Measurements from ENCODE around the gene LCNL1.
"Not testable (repeated sequence)": the region's sequence is repeated elsewhere in the genome, so short reads cannot be mapped to it uniquely, and the experiment has no call there.

The LCNL1 gene

DNA sequence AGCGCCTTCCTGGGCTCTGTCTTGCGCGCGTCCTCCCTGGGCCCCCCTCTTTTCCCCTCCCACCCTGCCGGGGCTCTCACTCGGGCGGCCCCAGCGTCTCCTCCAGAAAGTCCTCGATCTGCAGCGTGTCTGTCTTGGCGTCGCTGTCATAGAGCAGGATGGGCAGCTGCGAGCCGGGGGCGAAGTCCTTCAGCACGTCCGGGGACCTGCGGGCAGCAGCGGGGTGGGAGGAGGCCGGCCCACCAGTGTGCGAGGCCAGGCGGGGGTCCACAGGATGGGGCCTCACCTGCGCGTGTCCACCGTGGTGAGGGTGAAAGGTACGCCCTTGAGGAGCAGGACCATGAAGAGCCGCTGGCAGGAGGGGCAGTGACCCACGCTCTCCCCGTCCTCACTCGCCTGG is 12.6 kb downstream of the LCNL1 start:
- DNase-seq: no peak

- no peak for DNase-seq
Measured at GRCh38 chr9:136995772-136996311, 13.0 kb downstream of the LCNL1 start.

- DNase-seq: no peak
Measured at GRCh38 chr9:136996361-136997292, 13.8 kb downstream of the LCNL1 start, which contains the start of gene CLIC3. Gene CLIC3 (minus strand): TSS chr9:136996568. CDS start chr9:136996543, 25 bp downstream.

- DNase-seq: no peak
Measured at GRCh38 chr9:136997371-136997770, 14.6 kb downstream of the LCNL1 start.

GRCh38 chr9:136997830-136998234 is 15.0 kb downstream of the LCNL1 start:
- DNase-seq: no peak

DNA sequence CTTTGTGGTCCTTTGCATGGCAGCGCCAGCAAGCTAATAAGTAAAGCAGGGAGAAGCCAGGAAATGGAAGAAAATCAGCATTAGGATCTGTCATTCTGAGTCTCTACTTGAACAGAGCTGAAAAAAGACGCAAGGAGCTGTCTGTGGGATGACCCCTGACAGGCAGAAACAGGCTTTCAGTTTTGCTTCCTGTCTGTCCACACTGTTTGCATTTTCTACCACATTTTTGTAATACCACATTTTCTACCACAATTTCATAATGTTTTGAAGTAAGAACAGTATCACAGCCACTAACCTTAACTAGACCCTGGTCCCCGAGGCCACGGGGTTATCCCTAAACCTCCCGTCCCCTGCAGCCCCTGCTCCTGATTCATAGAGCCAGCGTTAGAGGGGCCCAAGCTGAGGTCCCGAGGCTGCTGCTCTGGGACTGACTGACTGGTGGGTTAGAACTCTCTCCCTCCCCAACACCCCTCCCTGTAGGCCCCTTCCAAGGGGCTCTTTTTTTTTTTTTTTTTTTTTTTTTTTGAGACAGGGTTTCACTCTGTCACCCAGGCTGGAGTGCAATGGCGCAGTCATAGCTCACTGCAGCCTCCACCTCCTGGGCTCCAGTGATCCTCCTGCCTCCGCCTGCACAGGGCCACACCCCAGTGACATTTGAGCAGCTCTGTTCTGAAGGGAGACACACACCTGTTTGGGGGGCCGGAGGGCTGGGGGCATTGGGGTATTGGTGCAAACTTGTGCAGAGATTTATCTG is 17.6 kb downstream of the LCNL1 start:
- peak; percentile 56 for DNase-seq

GRCh38 chr9:137001857-137002645 is 19.3 kb downstream of the LCNL1 start:
- DNase-seq: no peak

DNA sequence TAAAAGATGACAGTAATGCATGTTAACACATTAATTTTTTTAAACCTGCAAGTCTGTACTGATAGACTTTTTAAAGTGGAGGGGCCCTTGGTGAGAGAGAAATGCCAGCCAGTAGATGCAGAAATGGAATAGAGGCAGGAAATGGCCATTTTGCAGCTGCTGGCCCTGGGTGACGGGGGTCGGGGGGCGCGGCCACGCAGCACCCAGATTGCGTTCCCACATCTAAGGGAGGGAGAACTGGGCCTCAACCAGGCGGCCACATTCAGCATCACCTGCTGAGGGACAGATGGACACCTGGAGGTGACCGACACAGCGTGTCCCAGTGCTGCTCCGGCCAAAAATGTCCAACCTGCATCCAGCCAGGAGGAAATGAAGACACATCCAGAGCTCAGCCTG is 19.9 kb downstream of the LCNL1 start:
- DNase-seq: no peak

DNA sequence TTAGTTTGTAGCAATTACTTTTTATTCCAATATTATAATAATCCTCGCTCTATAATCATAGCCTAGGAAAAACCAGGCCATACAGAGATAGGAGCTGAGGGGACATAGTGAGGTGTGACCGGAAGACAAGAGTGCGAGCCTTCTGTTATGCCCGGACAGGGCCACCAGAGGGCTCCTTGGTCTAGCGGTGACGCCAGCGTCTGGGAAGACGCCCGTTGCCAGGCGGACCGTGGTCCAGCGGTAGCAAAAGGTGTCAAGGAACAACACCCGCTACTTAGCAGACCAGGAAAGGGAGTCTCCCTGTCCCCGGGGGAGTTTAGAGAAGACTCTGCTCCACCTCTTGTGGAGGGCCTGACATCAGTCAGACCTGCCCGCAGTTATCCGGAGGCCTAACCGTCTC is 21.5 kb downstream of the LCNL1 start:
- DNase-seq: not testable (repeated sequence)

DNA sequence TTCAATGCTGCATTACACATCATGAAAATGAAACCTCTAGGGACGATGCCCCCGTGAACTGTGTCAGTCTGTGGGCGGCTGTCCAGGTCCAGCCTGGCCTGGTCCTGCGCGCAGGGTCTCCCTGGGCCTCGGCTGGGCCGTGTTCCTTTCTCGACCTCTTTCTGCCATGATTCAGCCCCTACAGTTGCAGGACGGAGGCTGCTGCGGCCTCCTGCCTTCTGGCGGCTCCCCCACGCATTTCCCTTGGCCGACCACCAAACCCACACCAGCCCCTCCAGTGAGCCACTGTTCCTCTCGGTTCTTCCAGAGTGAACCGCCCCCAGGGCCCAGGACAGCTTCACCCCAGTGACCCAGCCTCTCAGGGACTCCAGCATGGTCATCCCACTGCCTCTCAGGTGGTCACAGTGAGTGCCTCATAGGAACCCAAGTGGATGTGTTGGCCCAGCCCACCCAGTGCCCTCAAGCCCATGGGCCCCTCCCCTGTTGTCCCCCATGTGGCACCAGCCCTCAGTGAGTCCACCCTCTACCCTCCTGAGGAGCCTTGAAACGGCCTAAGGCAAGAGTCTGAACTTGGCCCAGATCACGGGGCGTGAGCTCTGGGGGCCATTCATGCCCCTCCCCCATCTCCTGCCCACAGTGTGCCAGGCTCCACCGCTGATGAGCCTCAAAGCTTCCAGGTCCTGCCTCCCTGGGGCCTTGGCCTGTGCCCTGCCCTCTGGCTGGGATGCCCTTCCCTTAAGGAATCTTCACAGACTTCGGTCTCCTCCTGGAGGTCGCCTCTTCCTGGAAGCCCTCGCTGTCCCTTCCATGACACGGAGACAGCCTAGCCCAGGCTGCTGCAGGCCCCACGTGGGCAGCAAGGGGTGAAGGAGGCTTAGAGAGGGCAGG is 23.6 kb downstream of the LCNL1 start:
- no peak for DNase-seq

DNA sequence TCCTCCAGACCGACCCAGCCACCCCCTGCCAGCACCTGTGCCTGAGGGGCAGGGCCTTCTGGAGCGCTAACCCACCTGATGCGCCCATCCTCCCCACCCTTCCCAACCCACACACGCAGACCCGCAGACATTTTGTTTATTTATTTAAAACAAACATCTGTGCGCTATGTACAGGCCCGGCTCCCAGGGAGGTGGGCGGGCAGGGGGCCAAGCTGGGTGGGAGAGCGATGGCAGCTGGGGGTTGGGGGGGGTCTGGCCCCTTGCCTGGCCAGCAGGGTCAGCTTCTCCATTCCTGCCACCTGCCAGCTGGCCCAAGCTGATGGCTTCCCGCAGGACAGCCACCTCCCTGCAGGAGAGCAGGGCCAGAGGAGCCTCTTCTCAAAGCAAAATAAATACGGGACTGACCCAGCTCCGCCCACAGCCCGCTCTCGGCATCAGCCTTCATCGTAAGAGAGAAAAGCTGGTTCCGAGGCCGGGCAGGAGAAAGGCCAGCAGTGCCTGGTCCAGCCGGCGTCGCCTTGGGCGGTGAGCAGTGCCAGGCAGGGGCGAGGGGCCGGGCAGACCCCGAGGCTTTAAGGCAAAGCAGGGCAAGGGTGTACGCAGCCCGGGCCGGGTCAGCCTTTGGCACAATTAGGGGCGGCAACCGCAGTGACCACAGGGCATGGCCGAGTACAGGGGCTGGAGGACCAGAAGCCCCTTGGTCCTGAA is 24.5 kb downstream of the LCNL1 start:
- no peak for DNase-seq

- DNase-seq: no peak
Measured at GRCh38 chr9:137007816-137008270, 25.1 kb downstream of the LCNL1 start.

- DNase-seq: no peak
Measured at GRCh38 chr9:137008312-137008711, 25.5 kb downstream of the LCNL1 start.

DNA sequence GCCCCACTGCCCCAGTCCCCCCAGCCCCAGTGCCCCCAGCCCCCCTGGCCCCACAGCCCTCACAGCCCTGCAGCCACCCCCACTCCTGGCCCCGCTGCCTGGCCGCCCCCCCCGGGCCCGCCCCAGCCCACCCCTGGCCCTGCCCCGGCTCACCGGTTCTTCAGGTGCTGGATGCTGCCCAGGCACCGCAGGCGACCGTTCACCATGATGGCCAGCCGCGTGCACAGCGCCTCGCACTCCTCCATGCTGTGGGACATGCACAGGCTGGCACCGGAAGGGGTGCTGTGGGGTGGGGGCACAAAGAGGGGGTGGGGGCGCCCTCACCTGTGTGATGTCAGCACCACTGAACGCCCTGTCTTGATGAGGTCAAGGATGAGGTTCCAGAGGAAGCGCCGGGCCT is 26.4 kb downstream of the LCNL1 start:
- no peak for DNase-seq

DNA sequence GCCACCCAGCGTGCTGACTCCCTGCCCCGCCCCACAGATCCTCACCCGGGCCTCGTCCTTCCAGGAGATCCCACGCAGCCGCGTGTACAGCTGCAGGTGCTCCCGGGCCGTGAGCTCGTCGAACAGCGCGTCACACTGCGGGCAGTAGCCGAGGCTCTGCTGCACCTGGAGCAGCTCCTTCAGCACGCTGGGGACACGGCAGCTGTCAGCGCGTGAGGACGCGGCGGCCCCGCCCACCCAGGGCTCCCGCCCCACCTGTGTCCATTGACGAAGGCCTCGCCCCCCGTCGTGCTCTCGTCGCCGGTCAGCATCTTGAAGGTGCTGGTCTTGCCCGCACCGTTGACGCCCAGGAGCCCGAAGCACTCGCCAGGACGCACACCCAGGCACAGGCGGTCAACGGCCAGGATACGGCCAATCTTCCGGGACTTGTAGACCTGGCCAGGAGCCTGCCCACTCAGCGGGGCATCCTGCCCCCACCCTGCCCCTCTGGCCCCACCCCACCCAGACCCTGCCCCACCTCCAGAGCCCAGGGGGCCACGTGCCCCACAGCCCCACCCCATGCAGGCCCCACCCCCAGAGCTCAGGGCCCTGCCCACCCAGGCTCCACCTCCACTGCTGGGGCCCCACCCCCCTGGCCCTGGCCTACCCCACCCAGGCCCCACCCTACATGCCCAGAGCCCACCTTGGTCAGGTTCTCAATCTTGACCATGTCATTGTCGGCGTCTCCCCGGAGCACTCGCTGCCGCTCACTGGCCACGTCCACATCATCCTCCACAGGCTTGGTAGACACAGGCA is 27.3 kb downstream of the LCNL1 start:
- no peak for DNase-seq

DNA sequence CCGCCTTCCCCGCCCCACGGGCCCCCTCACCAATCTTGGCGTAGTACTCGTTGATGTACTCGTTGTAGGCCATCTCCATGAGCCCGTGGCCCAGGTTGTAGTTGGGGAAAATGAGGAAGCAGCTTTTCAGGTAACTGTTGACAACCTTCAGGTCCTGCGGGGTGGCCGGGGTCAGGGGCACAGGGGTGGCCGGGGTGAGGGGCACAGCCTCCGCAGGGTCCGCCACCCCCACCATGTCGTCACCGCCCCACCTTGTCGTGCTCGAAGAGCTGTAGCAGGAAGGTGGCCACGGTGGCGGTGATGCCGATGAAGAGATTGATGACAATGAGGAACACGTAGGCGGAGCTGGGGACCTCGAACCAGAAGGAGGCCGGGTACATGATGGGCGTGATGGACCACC is 28.4 kb downstream of the LCNL1 start:
- no peak for DNase-seq

GRCh38 chr9:137011907-137012675 is 29.3 kb downstream of the LCNL1 start:
- DNase-seq: no peak

DNA sequence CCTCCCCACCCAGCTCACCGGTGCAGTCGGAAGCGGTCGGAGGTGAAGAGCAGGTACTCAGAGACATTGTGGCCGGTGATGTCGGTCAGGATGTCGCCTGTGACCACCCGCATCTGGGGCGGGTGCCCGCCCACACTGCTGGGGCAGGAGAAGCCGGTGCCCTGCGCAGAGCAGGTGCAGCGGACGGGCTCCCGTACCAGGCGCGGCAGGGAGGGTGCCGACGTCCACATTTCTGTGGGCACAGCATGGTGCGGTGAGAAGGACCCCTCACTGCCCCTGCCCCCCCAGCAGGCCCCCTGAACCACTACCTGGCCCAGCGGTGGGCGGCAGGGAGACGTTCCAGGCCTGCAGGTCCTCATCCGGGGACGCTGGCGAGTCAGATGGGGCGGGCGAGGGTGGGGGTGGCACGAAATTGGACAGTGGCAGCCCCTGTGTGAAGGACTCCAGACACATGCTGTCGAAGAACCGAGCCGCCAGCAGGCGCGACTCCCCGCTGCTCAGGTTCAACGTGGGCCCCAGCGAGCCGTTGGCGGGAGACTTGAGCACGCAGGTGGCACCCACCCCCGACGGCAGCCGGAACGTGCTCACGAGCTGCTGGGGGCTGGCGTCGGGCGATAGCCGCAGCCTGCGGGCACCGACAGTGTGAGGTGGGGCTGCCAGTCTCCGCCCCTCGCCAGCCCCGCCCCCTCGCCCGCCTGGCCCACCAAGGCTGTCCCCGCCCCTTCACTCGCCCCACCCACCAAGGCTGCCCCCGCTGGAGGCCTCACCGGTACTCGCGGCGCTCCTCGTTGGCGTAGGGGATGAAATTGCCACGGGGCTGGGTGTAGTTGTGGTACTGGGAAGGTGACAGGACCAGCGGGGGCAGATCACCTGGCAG is 30.1 kb downstream of the LCNL1 start:
- no peak for DNase-seq
